ENCODE results near the gene PTPN23. TPM values are rescaled to one million over a fixed set of nuclear protein-coding genes. Genes with fewer than 3 reads are reported as not detected.

Gene PTPN23
- total RNA-seq, 1 experiment from 2014 or later, result 53.5 TPM

DNA sequence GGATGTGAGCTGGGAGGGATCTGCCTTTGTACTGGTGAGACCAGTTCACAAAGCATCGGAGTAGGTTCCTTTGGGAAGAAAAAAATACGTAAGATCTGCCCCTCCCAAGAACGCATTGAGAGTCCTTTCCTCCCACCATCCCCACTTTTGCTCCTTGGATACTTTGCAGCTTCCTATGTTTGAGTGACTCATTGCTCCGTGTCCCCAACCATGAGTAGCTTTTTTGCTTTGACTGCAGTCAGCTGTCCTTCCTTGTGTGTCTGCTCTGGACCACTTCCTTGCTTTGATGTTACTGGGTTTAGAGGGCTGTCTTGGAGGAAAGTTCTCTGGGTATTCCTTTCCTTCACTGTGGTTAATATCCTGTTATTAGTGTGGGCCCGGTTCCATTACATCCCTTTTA is 43.2 kb upstream of the PTPN23 start:
- POLR2A ChIA-PET, result interaction anchor here (0.6 kb wide), 1 partner anchor 9 kb away, joined by 5 read pairs; no protein-coding TSS in a partner anchor
- TF ChIP-seq NFYB (CRISPR knock-in tag; conservative IDR thresholded peaks at IDR 0.05; ENCODE audit: low read depth), result no peak
- TF ChIP-seq, protein P1, sequence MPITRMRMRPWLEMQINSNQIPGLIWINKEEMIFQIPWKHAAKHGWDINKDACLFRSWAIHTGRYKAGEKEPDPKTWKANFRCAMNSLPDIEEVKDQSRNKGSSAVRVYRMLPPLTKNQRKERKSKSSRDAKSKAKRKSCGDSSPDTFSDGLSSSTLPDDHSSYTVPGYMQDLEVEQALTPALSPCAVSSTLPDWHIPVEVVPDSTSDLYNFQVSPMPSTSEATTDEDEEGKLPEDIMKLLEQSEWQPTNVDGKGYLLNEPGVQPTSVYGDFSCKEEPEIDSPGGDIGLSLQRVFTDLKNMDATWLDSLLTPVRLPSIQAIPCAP (CRISPR knock-in tag; IDR thresholded peaks at IDR 0.05), result no peak
- no peak for TF ChIP-seq ZMAT4 (CRISPR knock-in tag; IDR thresholded peaks at IDR 0.05)
- TF ChIP-seq, protein P2, sequence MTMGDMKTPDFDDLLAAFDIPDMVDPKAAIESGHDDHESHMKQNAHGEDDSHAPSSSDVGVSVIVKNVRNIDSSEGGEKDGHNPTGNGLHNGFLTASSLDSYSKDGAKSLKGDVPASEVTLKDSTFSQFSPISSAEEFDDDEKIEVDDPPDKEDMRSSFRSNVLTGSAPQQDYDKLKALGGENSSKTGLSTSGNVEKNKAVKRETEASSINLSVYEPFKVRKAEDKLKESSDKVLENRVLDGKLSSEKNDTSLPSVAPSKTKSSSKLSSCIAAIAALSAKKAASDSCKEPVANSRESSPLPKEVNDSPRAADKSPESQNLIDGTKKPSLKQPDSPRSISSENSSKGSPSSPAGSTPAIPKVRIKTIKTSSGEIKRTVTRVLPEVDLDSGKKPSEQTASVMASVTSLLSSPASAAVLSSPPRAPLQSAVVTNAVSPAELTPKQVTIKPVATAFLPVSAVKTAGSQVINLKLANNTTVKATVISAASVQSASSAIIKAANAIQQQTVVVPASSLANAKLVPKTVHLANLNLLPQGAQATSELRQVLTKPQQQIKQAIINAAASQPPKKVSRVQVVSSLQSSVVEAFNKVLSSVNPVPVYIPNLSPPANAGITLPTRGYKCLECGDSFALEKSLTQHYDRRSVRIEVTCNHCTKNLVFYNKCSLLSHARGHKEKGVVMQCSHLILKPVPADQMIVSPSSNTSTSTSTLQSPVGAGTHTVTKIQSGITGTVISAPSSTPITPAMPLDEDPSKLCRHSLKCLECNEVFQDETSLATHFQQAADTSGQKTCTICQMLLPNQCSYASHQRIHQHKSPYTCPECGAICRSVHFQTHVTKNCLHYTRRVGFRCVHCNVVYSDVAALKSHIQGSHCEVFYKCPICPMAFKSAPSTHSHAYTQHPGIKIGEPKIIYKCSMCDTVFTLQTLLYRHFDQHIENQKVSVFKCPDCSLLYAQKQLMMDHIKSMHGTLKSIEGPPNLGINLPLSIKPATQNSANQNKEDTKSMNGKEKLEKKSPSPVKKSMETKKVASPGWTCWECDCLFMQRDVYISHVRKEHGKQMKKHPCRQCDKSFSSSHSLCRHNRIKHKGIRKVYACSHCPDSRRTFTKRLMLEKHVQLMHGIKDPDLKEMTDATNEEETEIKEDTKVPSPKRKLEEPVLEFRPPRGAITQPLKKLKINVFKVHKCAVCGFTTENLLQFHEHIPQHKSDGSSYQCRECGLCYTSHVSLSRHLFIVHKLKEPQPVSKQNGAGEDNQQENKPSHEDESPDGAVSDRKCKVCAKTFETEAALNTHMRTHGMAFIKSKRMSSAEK (CRISPR knock-in tag; IDR thresholded peaks at IDR 0.05; ENCODE audit: borderline replicate concordance), result no peak
- TF ChIP-seq FOXK1 (CRISPR knock-in tag; IDR thresholded peaks at IDR 0.05), result no peak
- TF ChIP-seq TCF7 (CRISPR knock-in tag; IDR thresholded peaks at IDR 0.05; ENCODE audit: low read depth), result no peak
- no peak for TF ChIP-seq ZNF416 (CRISPR knock-in tag; IDR thresholded peaks at IDR 0.05)
- no peak for TF ChIP-seq ZNF671 (CRISPR knock-in tag; IDR thresholded peaks at IDR 0.05)
- TF ChIP-seq, protein P3, sequence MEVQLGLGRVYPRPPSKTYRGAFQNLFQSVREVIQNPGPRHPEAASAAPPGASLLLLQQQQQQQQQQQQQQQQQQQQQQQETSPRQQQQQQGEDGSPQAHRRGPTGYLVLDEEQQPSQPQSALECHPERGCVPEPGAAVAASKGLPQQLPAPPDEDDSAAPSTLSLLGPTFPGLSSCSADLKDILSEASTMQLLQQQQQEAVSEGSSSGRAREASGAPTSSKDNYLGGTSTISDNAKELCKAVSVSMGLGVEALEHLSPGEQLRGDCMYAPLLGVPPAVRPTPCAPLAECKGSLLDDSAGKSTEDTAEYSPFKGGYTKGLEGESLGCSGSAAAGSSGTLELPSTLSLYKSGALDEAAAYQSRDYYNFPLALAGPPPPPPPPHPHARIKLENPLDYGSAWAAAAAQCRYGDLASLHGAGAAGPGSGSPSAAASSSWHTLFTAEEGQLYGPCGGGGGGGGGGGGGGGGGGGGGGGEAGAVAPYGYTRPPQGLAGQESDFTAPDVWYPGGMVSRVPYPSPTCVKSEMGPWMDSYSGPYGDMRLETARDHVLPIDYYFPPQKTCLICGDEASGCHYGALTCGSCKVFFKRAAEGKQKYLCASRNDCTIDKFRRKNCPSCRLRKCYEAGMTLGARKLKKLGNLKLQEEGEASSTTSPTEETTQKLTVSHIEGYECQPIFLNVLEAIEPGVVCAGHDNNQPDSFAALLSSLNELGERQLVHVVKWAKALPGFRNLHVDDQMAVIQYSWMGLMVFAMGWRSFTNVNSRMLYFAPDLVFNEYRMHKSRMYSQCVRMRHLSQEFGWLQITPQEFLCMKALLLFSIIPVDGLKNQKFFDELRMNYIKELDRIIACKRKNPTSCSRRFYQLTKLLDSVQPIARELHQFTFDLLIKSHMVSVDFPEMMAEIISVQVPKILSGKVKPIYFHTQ (CRISPR knock-in tag; IDR thresholded peaks at IDR 0.05), result no peak
- TF ChIP-seq USF2 (CRISPR knock-in tag; IDR thresholded peaks at IDR 0.05), result no peak
- no peak for TF ChIP-seq CBFB (CRISPR knock-in tag; IDR thresholded peaks at IDR 0.05; ENCODE audit: low read depth)
- TF ChIP-seq, protein P4, sequence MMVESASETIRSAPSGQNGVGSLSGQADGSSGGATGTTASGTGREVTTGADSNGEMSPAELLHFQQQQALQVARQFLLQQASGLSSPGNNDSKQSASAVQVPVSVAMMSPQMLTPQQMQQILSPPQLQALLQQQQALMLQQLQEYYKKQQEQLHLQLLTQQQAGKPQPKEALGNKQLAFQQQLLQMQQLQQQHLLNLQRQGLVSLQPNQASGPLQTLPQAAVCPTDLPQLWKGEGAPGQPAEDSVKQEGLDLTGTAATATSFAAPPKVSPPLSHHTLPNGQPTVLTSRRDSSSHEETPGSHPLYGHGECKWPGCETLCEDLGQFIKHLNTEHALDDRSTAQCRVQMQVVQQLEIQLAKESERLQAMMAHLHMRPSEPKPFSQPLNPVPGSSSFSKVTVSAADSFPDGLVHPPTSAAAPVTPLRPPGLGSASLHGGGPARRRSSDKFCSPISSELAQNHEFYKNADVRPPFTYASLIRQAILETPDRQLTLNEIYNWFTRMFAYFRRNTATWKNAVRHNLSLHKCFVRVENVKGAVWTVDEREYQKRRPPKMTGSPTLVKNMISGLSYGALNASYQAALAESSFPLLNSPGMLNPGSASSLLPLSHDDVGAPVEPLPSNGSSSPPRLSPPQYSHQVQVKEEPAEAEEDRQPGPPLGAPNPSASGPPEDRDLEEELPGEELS (CRISPR knock-in tag; IDR thresholded peaks at IDR 0.05), result no peak
- no peak for TF ChIP-seq NR2C2 (CRISPR knock-in tag; IDR thresholded peaks at IDR 0.05)
- TF ChIP-seq TEAD4 (CRISPR knock-in tag; IDR thresholded peaks at IDR 0.05), result no peak
- TF ChIP-seq SMAD4 (CRISPR knock-in tag; IDR thresholded peaks at IDR 0.05), result no peak
- no peak for TF ChIP-seq ATF6 (CRISPR knock-in tag; IDR thresholded peaks at IDR 0.05)
- TF ChIP-seq SP1 (CRISPR knock-in tag; conservative IDR thresholded peaks at IDR 0.05), result no peak
- TF ChIP-seq TEAD1 (CRISPR knock-in tag; IDR thresholded peaks at IDR 0.05), result no peak
- TF ChIP-seq ESRRA (CRISPR knock-in tag; IDR thresholded peaks at IDR 0.05; ENCODE audit: borderline replicate concordance), result no peak
- CTCF ChIA-PET, result interaction anchor here (1.5 kb wide), 1 partner anchor 33 kb away, joined by 4 read pairs; no protein-coding TSS in a partner anchor

More for the DNA sequence above, 43.2 kb upstream of the PTPN23 start:
- no peaks in the 10 kb centered on the region for H3K9me3 Mint-ChIP-seq
- H3K4me1 Mint-ChIP-seq, result no peaks in the 10 kb centered on the region
- peaks cover 60% of the 10 kb centered on the region for H3K36me3 Mint-ChIP-seq
- ATAC-seq (no peak), DNase-seq (ENCODE audit: low spot score) (no peak)
- H3K27ac Mint-ChIP-seq, result 0 out of 2 replicates have a peak overlapping the region, but pooled peaks have one; percentile 5
- no peaks in the 10 kb centered on the region for H3K27me3 Mint-ChIP-seq (ENCODE audit: low read depth)
- H3K4me3 Mint-ChIP-seq, result no peak overlapping the region

Measured in WTC11 (cell line).